HG03025 (cell line): ENCODE measurements around the gene LAMA2.
"Not testable (repeated sequence)": the region's sequence is repeated elsewhere in the genome, so short reads cannot be mapped to it uniquely, and the experiment has no call there.

Experiments
- ATAC-seq: cut with Tn5 transposase; IDR thresholded peaks from one replicate; pipeline ENCODE4 v1.9.1; 2021; ENCODE audit warnings: mild to moderate bottlenecking, moderate library complexity; ENCODE audit not compliant: unreplicated experiment, low FRiP score

The LAMA2 gene

GRCh38 chr6:129059650-129060049, 176.7 kb downstream of the LAMA2 start:
- no peak for ATAC-seq

- no peak for ATAC-seq
Measured at GRCh38 chr6:129069006-129069405, 186.1 kb downstream of the LAMA2 start.

GRCh38 chr6:129073051-129073450, 190.1 kb downstream of the LAMA2 start:
- ATAC-seq, result no peak

- no peak for ATAC-seq
Measured at GRCh38 chr6:129073691-129074395, 190.9 kb downstream of the LAMA2 start.

- no peak for ATAC-seq
Measured at GRCh38 chr6:129084406-129084805, 201.5 kb downstream of the LAMA2 start.

GRCh38 chr6:129088481-129088880, 205.5 kb downstream of the LAMA2 start:
- not testable (repeated sequence) for ATAC-seq

- no peak for ATAC-seq
Measured at GRCh38 chr6:129089357-129089756, 206.4 kb downstream of the LAMA2 start.

GRCh38 chr6:129094147-129094546, 211.2 kb downstream of the LAMA2 start:
- ATAC-seq, result no peak

- ATAC-seq, result no peak
Measured at GRCh38 chr6:129096651-129097290, 213.8 kb downstream of the LAMA2 start.

GRCh38 chr6:129098061-129098553, 215.2 kb downstream of the LAMA2 start:
- ATAC-seq, result no peak

- no peak for ATAC-seq
Measured at GRCh38 chr6:129099696-129100095, 216.8 kb downstream of the LAMA2 start.

- no peak for ATAC-seq
Measured at GRCh38 chr6:129100164-129100563, 217.2 kb downstream of the LAMA2 start.

- ATAC-seq, result no peak
Measured at GRCh38 chr6:129102741-129103140, 219.8 kb downstream of the LAMA2 start.

- ATAC-seq, result no peak
Measured at GRCh38 chr6:129104131-129104530, 221.2 kb downstream of the LAMA2 start.

- ATAC-seq, result no peak
Measured at GRCh38 chr6:129104560-129104959, 221.6 kb downstream of the LAMA2 start.

GRCh38 chr6:129105035-129105434, 222.1 kb downstream of the LAMA2 start:
- no peak for ATAC-seq

- no peak for ATAC-seq
Measured at GRCh38 chr6:129105793-129106192, 222.9 kb downstream of the LAMA2 start.

- ATAC-seq, result no peak
Measured at GRCh38 chr6:129108337-129108736, 225.4 kb downstream of the LAMA2 start.

- no peak for ATAC-seq
Measured at GRCh38 chr6:129110690-129111343, 227.9 kb downstream of the LAMA2 start.

- no peak for ATAC-seq
Measured at GRCh38 chr6:129111346-129111745, 228.4 kb downstream of the LAMA2 start.

GRCh38 chr6:129111853-129112252, 228.9 kb downstream of the LAMA2 start:
- no peak for ATAC-seq

GRCh38 chr6:129112591-129112990, 229.7 kb downstream of the LAMA2 start:
- ATAC-seq, result no peak
